Measurements from ENCODE around the gene SYNRG.

The SYNRG gene

GRCh38 chr17:37493249-37494027 lies 115.8 kb downstream of the SYNRG start:
- Histone ChIP-seq H3K4me2 (ENCODE audit: low read length) (no peak overlapping the region), H3K79me2 (ENCODE audit: insufficient read depth, low read length) (peaks cover 17% of the 10 kb centered on the region), H3K9me3 (ENCODE audit: low read length) (no peaks in the 10 kb centered on the region), H2AFZ (ENCODE audit: low read length) (no peak overlapping the region), H3K4me1 (ENCODE audit: insufficient read depth, low read length, severe bottlenecking) (peaks cover 44% of the 10 kb centered on the region), H3K9me2 (ENCODE audit: low read depth, low read length) (no peaks in the 10 kb centered on the region), H3K4me3 (ENCODE audit: low read depth, low read length, poor library complexity, severe bottlenecking) (no peak overlapping the region), H4K20me1 (ENCODE audit: insufficient read depth, low read length) (no peaks in the 10 kb centered on the region), H3K27me3 (ENCODE audit: insufficient read depth, low read length) (no peaks in the 10 kb centered on the region), H3K27ac (ENCODE audit: low read depth, low read length, poor library complexity, severe bottlenecking) (no peak overlapping the region), H3K36me3 (ENCODE audit: insufficient read depth, low read length) (no peaks in the 10 kb centered on the region), H3K9ac (ENCODE audit: low read length) (no peak overlapping the region), H3F3A (ENCODE audit: insufficient read depth, low read length) (no peaks in the 10 kb centered on the region)
- no peak for TF ChIP-seq CTCF (IDR thresholded peaks at IDR 0.05; ENCODE audit: low read length)
- no peak for TF ChIP-seq EZH2 (IDR thresholded peaks at IDR 0.05; ENCODE audit: borderline replicate concordance, low read length)

- no peak for TF ChIP-seq EZH2 (IDR thresholded peaks at IDR 0.05; ENCODE audit: borderline replicate concordance, low read length)
- no peak for TF ChIP-seq CTCF (IDR thresholded peaks at IDR 0.05; ENCODE audit: low read length)
- Histone ChIP-seq H3K9me3 (ENCODE audit: low read length) (no peaks in the 10 kb centered on the region), H3K4me2 (ENCODE audit: low read length) (peak overlapping the region; percentile 87), H3K27ac (ENCODE audit: low read depth, low read length, poor library complexity, severe bottlenecking) (no peak overlapping the region), H4K20me1 (ENCODE audit: insufficient read depth, low read length) (no peaks in the 10 kb centered on the region), H3K36me3 (ENCODE audit: insufficient read depth, low read length) (no peaks in the 10 kb centered on the region), H3K9me2 (ENCODE audit: low read depth, low read length) (no peaks in the 10 kb centered on the region), H2AFZ (ENCODE audit: low read length) (no peak overlapping the region), H3K9ac (ENCODE audit: low read length) (no peak overlapping the region; the same call in 1 of the 2 replicates), H3K79me2 (ENCODE audit: insufficient read depth, low read length) (peaks cover 17% of the 10 kb centered on the region), H3K4me3 (ENCODE audit: low read depth, low read length, poor library complexity, severe bottlenecking) (peak overlapping the region; percentile 82), H3K4me1 (ENCODE audit: insufficient read depth, low read length, severe bottlenecking) (peaks cover 50% of the 10 kb centered on the region), H3F3A (ENCODE audit: insufficient read depth, low read length) (peaks cover 3% of the 10 kb centered on the region; the same call in 1 of the 2 replicates), H3K27me3 (ENCODE audit: insufficient read depth, low read length) (no peaks in the 10 kb centered on the region)
Observed at GRCh38 chr17:37492167-37492566, 117.1 kb downstream of the SYNRG start.

- Histone ChIP-seq H3K9me2 (ENCODE audit: low read depth, low read length) (no peaks in the 10 kb centered on the region), H2AFZ (ENCODE audit: low read length) (no peak overlapping the region), H3K27ac (ENCODE audit: low read depth, low read length, poor library complexity, severe bottlenecking) (peak overlapping the region; percentile 33), H3K79me2 (ENCODE audit: insufficient read depth, low read length) (peaks cover 17% of the 10 kb centered on the region), H3K9me3 (ENCODE audit: low read length) (no peaks in the 10 kb centered on the region), H3K36me3 (ENCODE audit: insufficient read depth, low read length) (no peaks in the 10 kb centered on the region), H3K4me1 (ENCODE audit: insufficient read depth, low read length, severe bottlenecking) (peaks cover 50% of the 10 kb centered on the region), H3K4me3 (ENCODE audit: low read depth, low read length, poor library complexity, severe bottlenecking) (peak overlapping the region; percentile 82), H3F3A (ENCODE audit: insufficient read depth, low read length) (peaks cover 4% of the 10 kb centered on the region), H3K9ac (ENCODE audit: low read length) (peak overlapping the region; percentile 71), H3K27me3 (ENCODE audit: insufficient read depth, low read length) (no peaks in the 10 kb centered on the region), H4K20me1 (ENCODE audit: insufficient read depth, low read length) (no peaks in the 10 kb centered on the region), H3K4me2 (ENCODE audit: low read length) (peak overlapping the region; percentile 87)
- TF ChIP-seq EZH2 (IDR thresholded peaks at IDR 0.05; ENCODE audit: borderline replicate concordance, low read length) = no peak
- no peak for TF ChIP-seq CTCF (IDR thresholded peaks at IDR 0.05; ENCODE audit: low read length)
Observed at GRCh38 chr17:37490638-37491614, 118.3 kb downstream of the SYNRG start.

All from OCI-LY1 (cell line).